Tibial nerve (tissue), 4 donors: ENCODE measurements around the gene GBGT1. TPM values are rescaled to one million over a fixed set of nuclear protein-coding genes. Genes with fewer than 3 reads are reported as not detected.
A peak's percentile ranks its signal among the peaks of the same experiment; 100 is the strongest.

Experiments
- DNase-seq, 2 donors: peaks; one replicate each; pipeline ENCODE4 v3.0.0-alpha.2; 2019; ENCODE audit warnings: low spot score in 2 of 2
- H3K27ac ChIP-seq, 4 donors: fragments of 200-600 bp; sonication (generic) in 3 of 4; one replicate each; pipeline ENCODE4 v1.5.1; 2017 to 2019; ENCODE audit warnings: mild to moderate bottlenecking in 1 of 4
- H3K27me3 ChIP-seq, 2 donors: fragments of 200-600 bp; sonication (generic) in 1 of 2; one replicate each; pipeline versions ENCODE4 v1.5.1 to v1.6.0; 2017 to 2019
- H3K36me3 ChIP-seq, 3 donors: fragments of 200-600 bp; sonication (generic); one replicate each; pipeline ENCODE4 v1.5.1; 2018 to 2019
- H3K4me1 ChIP-seq, 4 donors: fragments of 200-600 bp; sonication (generic) in 3 of 4; one replicate each; pipeline ENCODE4 v1.5.1; 2017 to 2019
- H3K4me3 ChIP-seq, 4 donors: fragments of 200-600 bp; sonication (generic) in 3 of 4; one replicate each; pipeline ENCODE4 v1.5.1; 2017 to 2019; ENCODE audit warnings: mild to moderate bottlenecking in 1 of 4, moderate library complexity in 1 of 4
- H3K9me3 ChIP-seq, 4 donors: fragments of 200-600 bp; sonication (generic) in 3 of 4; one replicate each; pipeline ENCODE4 v1.5.1; 2017 to 2019
- CTCF ChIP-seq, 5 experiments: fragments of 200-600 bp in 3 of 5; fragments of 450-650 bp in 2 of 5; sonication (generic) in 3 of 5; IDR thresholded peaks; one replicate each; pipeline ENCODE4 v1.5.1; 2016 to 2019; ENCODE audit warnings: antibody characterized with exemption in 5 of 5, mild to moderate bottlenecking in 3 of 5, moderate library complexity in 2 of 5
- EP300 ChIP-seq, 2 donors: sonication (generic); formaldehyde crosslinking; IDR thresholded peaks; one replicate each; pipeline ENCODE4 v1.6.1; 2017; ENCODE audit warnings: antibody characterized with exemption in 2 of 2, mild to moderate bottlenecking in 1 of 2
- POLR2A ChIP-seq, 2 donors: fragments of 450-650 bp; IDR thresholded peaks; one replicate each; pipeline ENCODE4 v1.6.1; 2017; ENCODE audit warnings: antibody characterized with exemption in 2 of 2, mild to moderate bottlenecking in 2 of 2, moderate library complexity in 2 of 2
- WGBS, 2 donors: methylation state at CpG; one replicate each; pipeline ENCODE4 v1.1.5; 2018; 5-methylcytosine and 5-hydroxymethylcytosine counted together
- total RNA-seq, 4 donors: library from RNA; depleted of rRNA; stranded (reverse); fragments of >200 nt; gene quantifications; one replicate each; pipeline ENCODE4 v1.1.0, GENCODE V29; 2016

Gene GBGT1
- total RNA-seq, 4 donors from 2014 or later, result 15.3 to 63.3 (median 36.8) TPM

GRCh38 chr9:133122935-133123611 lies 40.6 kb downstream of the GBGT1 start:
- no peaks in the 10 kb centered on the region for H3K36me3 ChIP-seq
- no peaks in the 10 kb centered on the region for H3K9me3 ChIP-seq
- DNase-seq, result no peak
- TF ChIP-seq CTCF (IDR thresholded peaks at IDR 0.05) (no peak), POLR2A (IDR thresholded peaks at IDR 0.05) (no peak), EP300 (IDR thresholded peaks at IDR 0.05) (no peak)
- H3K27me3 ChIP-seq, result no peaks in the 10 kb centered on the region
- peaks cover 0 to 83% (median 67%) of the 10 kb centered on the region in 4 donors for H3K4me1 ChIP-seq
- no peak overlapping the region for H3K4me3 ChIP-seq
- 35 to 41% methylated on average over 19 of the region's 19 CpGs for WGBS, 2 donors
- H3K27ac ChIP-seq, result peak overlapping the region; percentile 72 to 94 (median 86)

- Histone ChIP-seq H3K4me1 (peaks cover 0 to 83% (median 68%) of the 10 kb centered on the region in 4 donors), H3K27me3 (no peaks in the 10 kb centered on the region), H3K9me3 (no peaks in the 10 kb centered on the region), H3K36me3 (no peaks in the 10 kb centered on the region), H3K4me3 (no peak overlapping the region), H3K27ac (peak overlapping the region; percentile 72 to 94 (median 86))
- DNase-seq, result no peak
- 55 to 67% methylated on average over 4 of the region's 4 CpGs for WGBS, 2 donors
- no peak for TF ChIP-seq EP300 (IDR thresholded peaks at IDR 0.05)
- TF ChIP-seq POLR2A (IDR thresholded peaks at IDR 0.05), result no peak
- TF ChIP-seq CTCF (IDR thresholded peaks at IDR 0.05), result no peak
Measured at GRCh38 chr9:133122605-133122934, 41.1 kb downstream of the GBGT1 start.

DNA sequence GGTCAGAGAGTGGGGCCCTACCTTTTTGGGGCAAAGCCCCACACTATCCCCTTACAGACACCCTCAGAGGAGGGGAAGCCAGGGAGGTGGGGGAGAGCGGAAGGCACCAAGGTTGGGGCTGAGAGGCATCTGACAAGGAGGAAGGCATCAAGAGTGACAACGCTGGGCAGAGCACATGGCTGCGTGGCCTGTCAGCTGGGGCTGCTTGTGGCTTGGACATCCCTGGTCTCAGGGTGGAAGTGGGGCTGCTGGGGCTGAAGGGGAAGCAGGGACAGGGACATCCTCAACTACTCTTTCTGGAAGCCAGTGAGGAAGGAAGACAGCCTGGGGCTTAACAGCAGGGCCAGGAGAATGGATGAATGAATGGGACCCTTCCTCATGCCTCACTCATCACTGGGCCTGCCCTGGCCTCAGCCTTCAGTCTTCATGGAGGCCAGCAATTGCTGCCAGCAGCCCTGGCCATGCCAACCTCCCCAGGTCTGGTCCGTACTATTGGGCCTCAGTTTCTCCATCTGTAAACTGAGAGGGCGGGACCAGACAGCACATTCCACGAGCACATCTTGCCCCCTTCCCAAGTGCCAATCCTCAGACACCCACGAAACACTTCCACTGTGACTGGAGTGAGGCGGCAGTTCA lies 41.7 kb downstream of the GBGT1 start:
- TF ChIP-seq POLR2A (IDR thresholded peaks at IDR 0.05) (no peak), EP300 (IDR thresholded peaks at IDR 0.05) (no peak), CTCF (IDR thresholded peaks at IDR 0.05) (no peak)
- H3K36me3 ChIP-seq, result no peaks in the 10 kb centered on the region
- H3K27ac ChIP-seq, result peak overlapping the region; percentile 81 to 94 (median 90)
- no peaks in the 10 kb centered on the region for H3K9me3 ChIP-seq
- H3K4me1 ChIP-seq, result peaks cover 0 to 83% (median 70%) of the 10 kb centered on the region in 4 donors
- H3K4me3 ChIP-seq, result no peak overlapping the region
- 86 to 92% methylated on average over 8 of the region's 8 CpGs for WGBS, 2 donors
- DNase-seq, result no peak
- H3K27me3 ChIP-seq, result no peaks in the 10 kb centered on the region

DNA sequence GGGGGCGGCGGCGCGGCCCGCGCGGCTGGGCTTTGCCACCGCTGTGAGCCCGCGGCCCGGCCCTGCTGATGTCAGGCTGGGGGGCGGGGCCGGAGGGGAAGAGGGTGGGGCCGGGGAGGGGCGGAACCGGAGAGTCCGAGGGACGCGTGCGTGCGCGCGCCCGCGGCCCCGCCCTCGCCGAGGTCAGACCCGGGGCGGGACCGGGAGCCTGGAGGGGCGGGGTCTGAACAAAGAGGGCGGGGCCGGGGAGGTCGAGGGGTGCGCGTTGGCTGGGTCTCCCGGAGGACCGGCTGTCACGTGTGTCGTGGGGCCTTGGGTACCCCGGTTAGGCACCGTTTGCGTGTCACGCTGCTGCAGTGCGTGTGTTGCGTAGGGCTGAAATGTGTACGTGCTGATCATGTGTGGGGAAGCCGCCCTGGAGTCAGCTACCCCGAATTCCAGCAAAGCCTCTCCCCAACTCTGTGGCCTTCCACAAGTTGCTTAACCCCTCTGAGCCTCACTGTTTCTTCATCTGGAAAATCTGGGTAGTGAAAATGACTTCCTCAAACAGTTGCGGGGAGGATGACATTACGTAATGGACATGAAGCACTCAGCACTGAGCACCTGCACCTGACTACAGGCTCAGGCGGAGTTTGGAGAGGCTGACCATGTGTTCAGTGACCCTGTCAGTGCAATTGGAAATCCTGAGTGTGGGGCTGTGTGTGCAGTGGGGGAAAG lies 42.4 kb downstream of the GBGT1 start, which contains the start of gene RALGDS:
RALGDS (minus strand) TSS at position 43 of the 717 bp plus-strand sequence. CDS start 86 bp downstream, outside the sequence.
- Histone ChIP-seq H3K27ac (peak within 1 kb of the TSS; percentile 90 to 94 (median 90)), H3K4me3 (peak within 1 kb of the TSS; percentile 75 to 92 (median 84)), H3K4me1 (peaks cover 0 to 83% (median 69%) of the 10 kb centered on the region in 4 donors), H3K27me3 (no peaks in the 10 kb centered on the region), H3K9me3 (no peaks in the 10 kb centered on the region), H3K36me3 (no peaks in the 10 kb centered on the region)
- DNase-seq, result peak; percentile 86 to 88
- TF ChIP-seq POLR2A (IDR thresholded peaks at IDR 0.05), result no peak
- peak in 1 of 2 donors; percentile 64 for TF ChIP-seq EP300 (IDR thresholded peaks at IDR 0.05)
- WGBS, 2 donors, result 8 to 13% methylated on average over 41 to 42 of the region's 53 CpGs

DNA sequence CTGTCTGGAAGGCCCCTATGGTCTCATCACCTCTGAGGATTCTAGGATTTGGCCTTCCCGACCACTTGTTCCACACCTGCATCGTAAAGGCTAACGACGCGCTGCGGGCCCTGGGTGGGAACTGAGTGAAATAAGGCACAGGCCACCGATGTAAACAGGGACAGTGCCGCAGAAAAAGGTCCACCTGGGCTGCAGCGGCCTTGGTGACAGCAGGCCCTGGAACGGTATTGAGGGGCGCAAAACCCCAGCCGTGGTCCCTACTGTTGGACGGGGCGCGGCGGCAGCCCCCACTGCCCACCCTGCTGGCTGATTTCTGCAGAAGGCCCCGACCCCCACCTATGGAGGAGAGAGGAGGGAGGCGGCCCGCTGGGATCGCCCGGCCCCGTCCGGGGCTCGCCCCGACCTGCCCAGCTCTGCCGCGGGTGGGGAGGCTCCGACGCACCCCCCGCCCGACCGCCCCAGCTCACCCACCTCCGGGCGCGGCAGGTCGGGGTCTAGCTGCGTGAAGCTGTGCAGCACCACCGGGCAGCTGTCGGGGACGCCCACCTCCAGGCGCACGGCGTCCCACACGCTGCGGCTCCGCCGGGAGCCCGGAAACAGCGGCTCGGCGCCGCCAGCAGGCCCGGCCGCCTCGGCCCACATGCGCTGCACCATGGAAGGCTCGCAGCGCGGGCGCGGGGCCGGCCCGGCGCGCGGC lies 43.1 kb downstream of the GBGT1 start:
- no peak for DNase-seq
- Histone ChIP-seq H3K4me1 (peaks cover 0 to 83% (median 70%) of the 10 kb centered on the region in 4 donors), H3K4me3 (peak overlapping the region; percentile 75 to 92 (median 84)), H3K9me3 (no peaks in the 10 kb centered on the region), H3K27me3 (no peaks in the 10 kb centered on the region), H3K27ac (peak overlapping the region; percentile 82 to 94 (median 90)), H3K36me3 (no peaks in the 10 kb centered on the region)
- 0 to 1% methylated on average over 26 to 37 of the region's 66 CpGs for WGBS, 2 donors
- TF ChIP-seq CTCF (IDR thresholded peaks at IDR 0.05) (peak in 1 of 5 experiments; percentile 15), POLR2A (IDR thresholded peaks at IDR 0.05) (peak; percentile 38 to 51), EP300 (IDR thresholded peaks at IDR 0.05) (no peak)
